MM.1S (cell line): ENCODE data around the gene PVRIG.
"Not testable (repeated sequence)": the region's sequence is repeated elsewhere in the genome, so short reads cannot be mapped to it uniquely, and the experiment has no call there.

Experiments used
- DNase-seq: peaks from one replicate; pipeline ENCODE4 v3.0.0-alpha.2; 2015
- H2AFZ ChIP-seq: fragments of 300-600 bp; sonication (generic); 2 replicates; pipeline ENCODE4 v1.6.0; 2016; ENCODE audit warnings: antibody characterized with exemption, low read length
- H3F3A ChIP-seq: fragments of 300-600 bp; sonication (generic); 2 replicates; pipeline ENCODE4 v1.6.1; 2016; ENCODE audit warnings: mild to moderate bottlenecking, antibody characterized with exemption, low read length, moderate library complexity, mixed read lengths; ENCODE audit not compliant: insufficient read depth
- H3K27ac ChIP-seq: fragments of 300-600 bp; sonication (generic); 2 replicates; pipeline ENCODE4 v1.5.1; 2016; ENCODE audit warnings: mild to moderate bottlenecking, low read length
- H3K27me3 ChIP-seq: fragments of 300-600 bp; sonication (generic); replicated peaks from 2 replicates; pipeline ENCODE4 v1.6.0; 2016; ENCODE audit warnings: low read length; ENCODE audit not compliant: insufficient read depth
- H3K36me3 ChIP-seq: fragments of 300-600 bp; sonication (generic); replicated peaks from 2 replicates; pipeline ENCODE4 v1.6.1; 2016; ENCODE audit warnings: mild to moderate bottlenecking, low read length, mixed read lengths; ENCODE audit not compliant: insufficient read depth
- H3K4me1 ChIP-seq: fragments of 300-600 bp; sonication (generic); 2 replicates; pipeline ENCODE4 v1.6.1; 2016; ENCODE audit warnings: low read length, mixed read lengths
- H3K4me2 ChIP-seq: fragments of 300-600 bp; sonication (generic); 2 replicates; pipeline ENCODE4 v1.6.0; 2016; ENCODE audit warnings: low read depth, low read length
- H3K4me3 ChIP-seq: fragments of 300-600 bp; sonication (generic); 2 replicates; pipeline ENCODE4 v1.5.1; 2016; ENCODE audit warnings: low read length, mixed read lengths
- H3K79me2 ChIP-seq: fragments of 300-600 bp; sonication (generic); 2 replicates; pipeline ENCODE4 v1.6.1; 2016; ENCODE audit warnings: mixed run types, low read length, mixed read lengths
- H3K9ac ChIP-seq: fragments of 300-600 bp; sonication (generic); 2 replicates; pipeline ENCODE4 v1.6.1; 2016; ENCODE audit warnings: low read length, mixed read lengths
- H3K9me2 ChIP-seq: fragments of 300-600 bp; sonication (generic); replicated peaks from 2 replicates; pipeline ENCODE4 v1.6.1; 2016; ENCODE audit warnings: mild to moderate bottlenecking, low read length, mixed read lengths; ENCODE audit not compliant: insufficient read depth
- H3K9me3 ChIP-seq: fragments of 300-600 bp; sonication (generic); replicated peaks from 2 replicates; pipeline ENCODE4 v1.6.1; 2016; ENCODE audit warnings: mild to moderate bottlenecking, low read length, mixed read lengths; ENCODE audit not compliant: insufficient read depth
- H4K20me1 ChIP-seq: fragments of 300-600 bp; sonication (generic); 2 replicates; pipeline ENCODE4 v1.6.1; 2016; ENCODE audit warnings: mild to moderate bottlenecking, low read length, moderate library complexity, mixed read lengths; ENCODE audit not compliant: insufficient read depth
- CTCF ChIP-seq: fragments of 300-600 bp; sonication (generic); IDR thresholded peaks from 2 replicates; pipeline ENCODE4 v1.5.1; 2016; ENCODE audit warnings: antibody characterized with exemption, low read length, mixed read lengths
- EZH2 ChIP-seq: fragments of 300-600 bp; sonication (generic); optimal IDR thresholded peaks from 2 replicates; pipeline ENCODE3; 2017; ENCODE audit warnings: low read depth, mild to moderate bottlenecking, antibody characterized with exemption, low read length, mixed read lengths
- EZH2phosphoT487 ChIP-seq: fragments of 300-600 bp; sonication (generic); IDR thresholded peaks from 2 replicates; pipeline ENCODE4 v1.6.1; 2018; ENCODE audit warnings: antibody characterized with exemption, low read length

PVRIG gene

GRCh38 chr7:100221231-100221718 is 1.5 kb downstream of the PVRIG start:
- Histone ChIP-seq H3K4me1 (peaks cover 41% of the 10 kb centered on the region), H3K4me2 (peak overlapping the region; percentile 84), H3K9ac (peak overlapping the region; percentile 89), H3K4me3 (peak overlapping the region; percentile 57), H3K79me2 (peaks cover 40% of the 10 kb centered on the region), H3K9me2 (no peaks in the 10 kb centered on the region), H4K20me1 (no peaks in the 10 kb centered on the region), H3K9me3 (no peaks in the 10 kb centered on the region), H3K27ac (peak overlapping the region; percentile 97), H2AFZ (no peak overlapping the region), H3K27me3 (no peaks in the 10 kb centered on the region), H3K36me3 (no peaks in the 10 kb centered on the region), H3F3A (peaks cover 14% of the 10 kb centered on the region)
- DNase-seq, result peak; percentile 94
- TF ChIP-seq EZH2, result no peak
- TF ChIP-seq EZH2phosphoT487, result no peak
- TF ChIP-seq CTCF, result no peak

GRCh38 chr7:100221767-100222444 is 2.2 kb downstream of the PVRIG start:
- Histone ChIP-seq H2AFZ (no peak overlapping the region), H3K4me1 (peaks cover 41% of the 10 kb centered on the region), H3K79me2 (peaks cover 40% of the 10 kb centered on the region), H3K36me3 (no peaks in the 10 kb centered on the region), H3K9me3 (no peaks in the 10 kb centered on the region), H3K27me3 (no peaks in the 10 kb centered on the region), H3K4me2 (peak overlapping the region; percentile 84), H3K9me2 (no peaks in the 10 kb centered on the region), H3K27ac (peak overlapping the region; percentile 97), H3K9ac (peak overlapping the region; percentile 89), H4K20me1 (no peaks in the 10 kb centered on the region), H3K4me3 (peak overlapping the region; percentile 54), H3F3A (peaks cover 14% of the 10 kb centered on the region)
- no peak for DNase-seq
- TF ChIP-seq EZH2 (no peak), CTCF (no peak), EZH2phosphoT487 (no peak)

- no peak for DNase-seq
- Histone ChIP-seq H3K27me3 (no peaks in the 10 kb centered on the region), H3K27ac (peak overlapping the region; percentile 97; the same call in 1 of the 2 replicates), H3K4me2 (peak overlapping the region; percentile 84; the same call in 1 of the 2 replicates), H3K36me3 (no peaks in the 10 kb centered on the region), H3K4me3 (no peak overlapping the region), H3F3A (peaks cover 10% of the 10 kb centered on the region), H4K20me1 (no peaks in the 10 kb centered on the region), H3K4me1 (peaks cover 36% of the 10 kb centered on the region), H3K9me3 (no peaks in the 10 kb centered on the region), H2AFZ (no peak overlapping the region), H3K79me2 (peaks cover 40% of the 10 kb centered on the region), H3K9ac (no peak overlapping the region), H3K9me2 (no peaks in the 10 kb centered on the region)
- TF ChIP-seq EZH2phosphoT487 (no peak), CTCF (no peak), EZH2 (no peak)
Measured at GRCh38 chr7:100222445-100223132, 2.8 kb downstream of the PVRIG start.

- Histone ChIP-seq H3K79me2 (peaks cover 40% of the 10 kb centered on the region), H3K4me1 (peaks cover 34% of the 10 kb centered on the region)
- H3K9me3 ChIP-seq, H4K20me1 ChIP-seq, H3K9ac ChIP-seq, H3K9me2 ChIP-seq, H3K36me3 ChIP-seq, H3F3A ChIP-seq, H3K27me3 ChIP-seq, H3K4me2 ChIP-seq, H2AFZ ChIP-seq, H3K4me3 ChIP-seq, H3K27ac ChIP-seq, DNase-seq: not testable (repeated sequence)
Measured at GRCh38 chr7:100223376-100223927, 3.7 kb downstream of the PVRIG start.

- DNase-seq, H3K27ac ChIP-seq, H3F3A ChIP-seq, H3K36me3 ChIP-seq, H3K4me2 ChIP-seq, H4K20me1 ChIP-seq, H3K9me3 ChIP-seq, H2AFZ ChIP-seq, H3K9ac ChIP-seq, H3K4me3 ChIP-seq, H3K9me2 ChIP-seq, H3K27me3 ChIP-seq: not testable (repeated sequence)
- Histone ChIP-seq H3K79me2 (peaks cover 39% of the 10 kb centered on the region), H3K4me1 (peaks cover 23% of the 10 kb centered on the region)
Measured at GRCh38 chr7:100224891-100225290, 5.1 kb downstream of the PVRIG start.
